GM12865 (cell line): ENCODE results near the gene CDK11B.
A peak's percentile ranks its signal among the peaks of the same experiment; 100 is the strongest.
"Not testable (repeated sequence)": the region's sequence is repeated elsewhere in the genome, so short reads cannot be mapped to it uniquely, and the experiment has no call there.

Experiments used
- DNase-seq: peaks from one replicate; pipeline ENCODE4 v3.0.0; 2010; ENCODE audit warnings: low read depth
- H3K4me3 ChIP-seq: 2 replicates; pipeline ENCODE4 v1.5.1; 2011; ENCODE audit warnings: mild to moderate bottlenecking, low read depth, low read length, control low read depth
- CTCF ChIP-seq: IDR thresholded peaks from 2 replicates; pipeline ENCODE4 v1.5.1; 2011; ENCODE audit warnings: low read length, control low read depth, low read depth, inconsistent platforms; ENCODE audit not compliant: insufficient read depth; ENCODE audit errors: missing control alignments

CDK11B gene

GRCh38 chr1:1639368-1639767 lies 19.4 kb downstream of the CDK11B start:
- DNase-seq, H3K4me3 ChIP-seq: not testable (repeated sequence)

- not testable (repeated sequence) for DNase-seq, H3K4me3 ChIP-seq
Measured at GRCh38 chr1:1638528-1638927, 20.3 kb downstream of the CDK11B start.

- H3K4me3 ChIP-seq, DNase-seq: not testable (repeated sequence)
Measured at GRCh38 chr1:1637479-1637875, 21.3 kb downstream of the CDK11B start.

- not testable (repeated sequence) for H3K4me3 ChIP-seq
Measured at GRCh38 chr1:1636621-1637478, 22.0 kb downstream of the CDK11B start.

GRCh38 chr1:1634613-1635012 lies 24.2 kb downstream of the CDK11B start:
- not testable (repeated sequence) for H3K4me3 ChIP-seq, DNase-seq

More at GRCh38 chr1:1636621-1637478, 22.0 kb downstream of the CDK11B start:
- DNase-seq = not testable (repeated sequence)

- H3K4me3 ChIP-seq, DNase-seq: not testable (repeated sequence)
Measured at GRCh38 chr1:1633409-1633808, 25.4 kb downstream of the CDK11B start.

GRCh38 chr1:1631782-1632420 lies 26.9 kb downstream of the CDK11B start, which contains the start of gene MMP23B:
Gene MMP23B, plus strand, starts transcription at chr1:1632173. Its CDS starts 46 bp downstream, at chr1:1632219.
- peak; percentile 1 for DNase-seq
- no peak within 1 kb of the TSS for H3K4me3 ChIP-seq
- TF ChIP-seq CTCF = no peak

- no peak for TF ChIP-seq CTCF
- peak; percentile 5 for DNase-seq
- peak overlapping the region; percentile 44; the same call in 1 of the 2 replicates for H3K4me3 ChIP-seq
Measured at GRCh38 chr1:1630965-1631781, 27.6 kb downstream of the CDK11B start.

GRCh38 chr1:1630191-1630964 lies 28.4 kb downstream of the CDK11B start:
- peak overlapping the region; percentile 44 for H3K4me3 ChIP-seq
- peak; percentile 96 for DNase-seq

More at GRCh38 chr1:1630191-1630964, 28.4 kb downstream of the CDK11B start:
- TF ChIP-seq CTCF = peak; percentile 7
